ENCODE measurements around the gene CLCN6. TPM values are rescaled to one million over a fixed set of nuclear protein-coding genes. Genes with fewer than 3 reads are reported as not detected.

Gene CLCN6
- total RNA-seq, 1 donor from 2014 or later: 8.1 TPM

DNA sequence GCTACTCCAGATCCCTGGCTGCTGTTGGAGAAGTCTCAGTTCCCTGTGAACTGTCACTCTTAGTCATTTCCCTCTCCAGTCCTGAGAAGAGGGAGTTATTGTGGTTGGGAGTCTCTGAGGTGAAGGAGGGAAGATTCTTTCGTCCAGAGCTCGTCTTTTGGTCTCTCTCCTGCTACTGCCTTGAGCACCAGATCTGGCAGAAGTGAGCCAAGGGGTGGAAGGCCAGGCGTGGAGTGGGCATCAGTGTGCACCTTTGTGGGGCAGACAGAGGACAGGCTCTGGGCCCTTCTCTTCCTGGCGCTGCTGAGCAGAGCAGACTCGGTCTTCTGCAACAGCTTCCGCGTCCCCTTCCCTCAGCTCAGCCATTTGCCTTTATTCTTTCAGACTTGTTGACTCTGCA is 19.1 kb downstream of the CLCN6 start:
- no peak for DNase-seq (ENCODE audit: low read depth, low spot score)

DNA sequence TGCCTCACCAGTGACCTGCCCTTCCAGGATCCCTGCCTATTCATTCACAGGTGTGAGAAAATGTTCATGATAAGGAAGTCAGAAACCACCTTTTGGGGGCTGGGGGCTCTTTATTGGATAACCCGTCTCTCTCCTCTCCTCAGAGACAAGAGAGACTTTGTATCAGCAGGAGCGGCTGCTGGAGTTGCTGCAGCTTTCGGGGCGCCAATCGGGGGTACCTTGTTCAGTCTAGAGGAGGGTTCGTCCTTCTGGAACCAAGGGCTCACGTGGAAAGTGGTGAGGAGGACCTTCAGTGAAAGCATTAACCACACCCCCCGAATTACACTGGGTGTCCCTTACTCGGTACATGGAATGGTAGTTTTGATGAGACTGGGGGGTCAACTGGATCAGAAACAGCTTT is 21.0 kb downstream of the CLCN6 start:
- DNase-seq (ENCODE audit: low read depth, low spot score): no peak

DNA sequence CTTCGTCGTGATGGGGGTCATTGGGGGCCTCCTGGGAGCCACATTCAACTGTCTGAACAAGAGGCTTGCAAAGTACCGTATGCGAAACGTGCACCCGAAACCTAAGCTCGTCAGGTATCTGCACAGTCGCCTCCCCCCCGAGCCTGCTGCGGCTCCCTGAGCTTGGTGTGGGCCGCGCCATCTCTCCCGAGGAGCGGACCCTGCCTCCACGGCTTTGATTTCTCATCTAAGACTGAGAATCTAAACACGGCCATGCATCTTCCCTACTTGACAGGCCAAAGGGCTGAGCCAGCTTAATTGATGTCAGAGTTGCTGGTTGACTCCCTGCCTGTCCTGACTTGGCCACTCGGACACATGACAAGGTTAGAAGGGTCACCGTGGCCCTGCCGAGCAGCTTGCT is 22.5 kb downstream of the CLCN6 start:
- DNase-seq (ENCODE audit: low read depth, low spot score): no peak

DNA sequence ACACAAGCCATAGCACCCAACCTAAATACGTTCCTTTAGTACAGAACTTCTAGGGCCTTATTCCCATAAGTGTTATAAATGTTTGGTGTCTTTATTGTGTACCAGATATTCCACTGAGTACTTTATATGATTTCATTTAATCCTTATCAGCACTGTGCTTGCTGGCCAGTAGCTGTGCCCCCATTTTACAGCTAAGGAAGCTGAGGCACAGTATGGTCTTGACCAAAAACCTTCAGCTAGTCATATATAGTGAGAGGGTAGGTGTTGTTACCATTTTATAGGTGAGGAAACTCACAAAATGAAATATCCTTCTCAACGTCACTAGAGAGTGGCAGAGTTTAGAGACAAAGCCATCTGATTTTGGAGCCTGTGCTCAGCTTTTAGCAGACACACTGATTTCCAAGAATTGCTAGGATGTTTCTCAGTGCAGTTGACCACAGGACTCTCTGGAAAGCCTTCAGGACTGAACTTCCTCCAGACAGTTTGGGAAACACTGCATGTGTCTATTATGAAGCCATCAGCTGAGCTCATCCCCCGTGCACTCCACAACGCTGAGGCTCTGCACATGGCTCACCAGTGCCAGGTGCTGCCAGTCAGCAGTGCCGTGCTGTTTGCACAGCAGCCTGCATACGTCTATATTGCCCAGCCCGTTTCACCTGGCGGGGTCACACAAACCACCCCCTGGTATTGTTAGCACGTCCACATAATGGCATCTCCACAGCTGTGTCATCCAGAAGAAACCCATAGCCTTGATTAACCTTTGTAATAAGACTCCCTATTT is 26.1 kb downstream of the CLCN6 start:
- DNase-seq (ENCODE audit: low read depth, low spot score): no peak

DNA sequence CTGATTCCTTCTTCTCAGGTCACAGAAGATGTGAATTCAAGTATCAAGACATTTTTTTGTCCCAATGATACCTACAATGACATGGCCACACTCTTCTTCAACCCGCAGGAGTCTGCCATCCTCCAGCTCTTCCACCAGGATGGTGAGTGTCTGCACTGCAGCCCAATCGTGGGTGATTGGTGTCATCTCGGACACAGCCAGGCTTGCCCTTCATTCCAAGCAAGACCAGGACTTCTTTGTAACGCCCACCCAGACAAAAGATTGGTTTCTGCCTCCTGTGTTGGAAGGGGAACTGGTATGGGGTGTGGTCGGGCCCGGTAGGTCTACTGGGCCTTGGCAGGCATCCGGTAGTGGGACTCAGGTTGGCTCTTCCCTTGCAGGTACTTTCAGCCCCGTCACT is 27.5 kb downstream of the CLCN6 start:
- DNase-seq (ENCODE audit: low read depth, low spot score): no peak

DNA sequence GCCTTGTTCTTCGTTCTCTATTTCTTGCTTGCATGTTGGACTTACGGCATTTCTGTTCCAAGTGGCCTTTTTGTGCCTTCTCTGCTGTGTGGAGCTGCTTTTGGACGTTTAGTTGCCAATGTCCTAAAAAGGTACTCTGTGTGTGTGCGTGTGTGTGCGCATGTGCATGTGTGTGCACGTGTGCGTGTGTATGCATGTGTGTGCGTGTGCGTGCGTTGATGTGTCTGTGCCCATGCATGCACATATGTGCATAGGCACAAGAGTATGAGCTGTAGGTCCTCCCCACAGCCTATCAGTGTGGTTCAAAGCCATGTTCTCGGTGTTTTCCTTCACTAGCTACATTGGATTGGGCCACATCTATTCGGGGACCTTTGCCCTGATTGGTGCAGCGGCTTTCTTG is 27.9 kb downstream of the CLCN6 start:
- DNase-seq (ENCODE audit: low read depth, low spot score): no peak

DNA sequence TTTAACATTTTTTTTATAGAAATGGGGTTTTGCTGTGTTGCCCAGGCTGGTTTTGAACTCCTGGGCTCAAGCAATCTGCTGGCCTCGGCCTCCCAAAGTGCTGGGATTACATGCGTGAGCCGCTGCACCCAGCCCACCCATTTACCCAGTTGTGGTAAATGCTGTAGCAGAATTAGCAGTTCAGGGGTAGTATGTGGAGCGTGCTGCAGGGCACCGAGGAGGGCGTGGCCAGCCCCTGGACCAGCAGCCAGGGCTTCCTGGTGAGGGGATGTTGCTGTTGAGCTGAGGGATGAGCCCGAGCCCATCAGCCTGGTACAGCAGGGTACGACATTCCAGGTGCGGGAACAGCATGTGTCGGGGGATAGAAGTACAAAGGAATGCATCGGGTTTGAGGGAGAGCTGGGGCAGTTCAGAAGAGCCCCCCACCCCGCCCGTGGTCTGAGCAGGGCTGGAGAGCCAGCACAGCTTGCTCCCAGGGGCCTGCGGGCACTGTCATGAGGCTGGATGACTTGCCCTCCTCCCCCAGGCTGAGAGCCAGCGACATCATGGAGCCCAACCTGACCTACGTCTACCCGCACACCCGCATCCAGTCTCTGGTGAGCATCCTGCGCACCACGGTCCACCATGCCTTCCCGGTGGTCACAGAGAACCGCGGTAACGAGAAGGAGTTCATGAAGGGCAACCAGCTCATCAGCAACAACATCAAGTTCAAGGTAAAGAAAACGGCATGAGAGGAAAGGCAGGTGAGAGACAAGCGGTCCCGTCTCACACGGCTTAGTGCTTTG is 29.6 kb downstream of the CLCN6 start:
- DNase-seq (ENCODE audit: low read depth, low spot score): no peak

DNA sequence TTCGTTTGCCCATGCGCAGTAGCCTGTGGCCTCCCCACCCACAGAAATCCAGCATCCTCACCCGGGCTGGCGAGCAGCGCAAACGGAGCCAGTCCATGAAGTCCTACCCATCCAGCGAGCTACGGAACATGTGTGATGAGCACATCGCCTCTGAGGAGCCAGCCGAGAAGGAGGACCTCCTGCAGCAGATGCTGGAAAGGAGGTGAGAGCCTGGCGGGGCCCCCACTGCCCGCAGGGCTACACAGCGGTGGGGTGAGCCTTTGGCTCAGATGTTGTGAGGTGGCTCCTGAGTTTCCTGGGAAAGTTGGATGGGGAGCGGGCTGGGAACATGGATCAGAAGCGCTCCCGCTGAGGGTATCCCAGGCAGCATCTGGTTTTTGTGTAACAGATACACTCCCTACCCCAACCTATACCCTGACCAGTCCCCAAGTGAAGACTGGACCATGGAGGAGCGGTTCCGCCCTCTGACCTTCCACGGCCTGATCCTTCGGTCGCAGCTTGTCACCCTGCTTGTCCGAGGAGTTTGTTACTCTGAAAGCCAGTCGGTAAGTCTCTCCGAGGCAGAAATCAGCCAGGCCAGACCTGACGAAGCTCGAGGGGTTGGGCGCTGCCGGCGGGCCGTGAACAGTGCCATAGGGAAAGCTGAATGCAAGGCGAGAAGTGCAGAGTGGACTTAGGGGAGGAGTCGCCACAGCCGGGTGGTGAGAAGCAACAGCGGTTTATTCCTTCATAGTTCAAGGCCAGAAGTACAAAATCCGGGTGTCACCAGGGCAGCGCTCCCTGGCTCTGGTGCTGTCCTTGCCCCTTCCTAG is 31.2 kb downstream of the CLCN6 start:
- no peak for DNase-seq (ENCODE audit: low read depth, low spot score)

DNA sequence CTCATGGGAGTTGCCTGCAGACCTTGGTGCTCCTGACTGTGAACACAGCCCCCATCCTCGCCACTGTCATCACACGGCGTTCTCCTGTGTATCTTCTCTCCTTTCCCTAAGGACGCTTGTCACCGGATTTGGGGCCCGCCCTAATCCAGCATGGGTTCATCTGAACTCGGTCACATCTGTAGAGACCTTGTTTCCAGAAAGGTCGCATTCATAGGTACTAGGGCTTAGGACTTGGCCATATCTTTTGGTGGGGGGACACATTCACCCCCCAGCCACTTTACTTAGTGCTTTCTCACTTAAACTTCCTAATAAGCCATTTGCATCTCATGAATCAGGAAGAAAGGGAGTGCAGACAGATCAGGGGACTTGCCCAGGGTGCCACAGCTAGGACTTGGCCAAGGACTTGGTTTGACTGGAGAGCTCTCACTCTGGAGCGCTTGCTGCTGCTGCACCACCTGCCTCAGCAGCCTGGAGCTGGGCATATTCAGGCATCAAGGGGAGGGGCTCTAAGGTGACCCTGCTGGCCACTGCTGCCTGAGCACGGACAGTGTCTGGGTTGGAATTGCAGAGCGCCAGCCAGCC is 31.9 kb downstream of the CLCN6 start:
- no peak for DNase-seq (ENCODE audit: low read depth, low spot score)

DNA sequence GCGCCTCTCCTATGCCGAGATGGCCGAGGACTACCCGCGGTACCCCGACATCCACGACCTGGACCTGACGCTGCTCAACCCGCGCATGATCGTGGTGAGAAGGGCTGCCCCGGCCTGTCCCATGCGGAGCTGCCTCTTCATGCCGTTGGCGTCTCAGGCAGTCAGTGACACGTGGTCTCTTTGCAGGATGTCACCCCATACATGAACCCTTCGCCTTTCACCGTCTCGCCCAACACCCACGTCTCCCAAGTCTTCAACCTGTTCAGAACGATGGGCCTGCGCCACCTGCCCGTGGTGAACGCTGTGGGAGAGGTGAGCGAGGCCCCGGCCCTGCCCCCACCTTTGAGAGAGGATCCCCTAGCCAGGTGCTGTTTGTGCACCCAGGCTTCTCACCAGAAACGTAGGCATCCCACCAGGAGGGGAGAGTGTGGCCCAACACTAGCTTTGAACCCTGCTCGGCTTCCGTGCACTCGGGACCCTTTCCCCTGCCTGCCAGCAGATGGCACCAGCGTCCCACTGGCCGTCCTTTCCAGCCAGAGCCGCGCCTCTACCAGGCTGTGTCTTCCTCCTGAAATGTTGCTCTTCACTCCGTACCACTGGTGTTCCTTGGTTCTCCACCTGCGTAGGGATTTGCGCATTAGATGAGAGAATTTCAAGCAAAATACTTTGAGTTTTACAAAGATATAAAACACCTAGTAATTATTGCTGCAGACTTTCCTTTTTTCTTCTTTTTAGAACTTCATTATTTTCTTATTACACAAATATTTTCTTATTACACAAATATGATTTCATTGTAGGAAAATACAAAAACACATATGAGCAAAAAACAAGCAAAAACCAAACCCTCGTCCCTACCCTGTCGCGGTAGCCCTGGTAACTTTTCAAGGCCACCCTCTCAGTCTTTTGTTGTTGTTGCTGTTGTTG is 32.6 kb downstream of the CLCN6 start:
- no peak for DNase-seq (ENCODE audit: low read depth, low spot score)

DNA sequence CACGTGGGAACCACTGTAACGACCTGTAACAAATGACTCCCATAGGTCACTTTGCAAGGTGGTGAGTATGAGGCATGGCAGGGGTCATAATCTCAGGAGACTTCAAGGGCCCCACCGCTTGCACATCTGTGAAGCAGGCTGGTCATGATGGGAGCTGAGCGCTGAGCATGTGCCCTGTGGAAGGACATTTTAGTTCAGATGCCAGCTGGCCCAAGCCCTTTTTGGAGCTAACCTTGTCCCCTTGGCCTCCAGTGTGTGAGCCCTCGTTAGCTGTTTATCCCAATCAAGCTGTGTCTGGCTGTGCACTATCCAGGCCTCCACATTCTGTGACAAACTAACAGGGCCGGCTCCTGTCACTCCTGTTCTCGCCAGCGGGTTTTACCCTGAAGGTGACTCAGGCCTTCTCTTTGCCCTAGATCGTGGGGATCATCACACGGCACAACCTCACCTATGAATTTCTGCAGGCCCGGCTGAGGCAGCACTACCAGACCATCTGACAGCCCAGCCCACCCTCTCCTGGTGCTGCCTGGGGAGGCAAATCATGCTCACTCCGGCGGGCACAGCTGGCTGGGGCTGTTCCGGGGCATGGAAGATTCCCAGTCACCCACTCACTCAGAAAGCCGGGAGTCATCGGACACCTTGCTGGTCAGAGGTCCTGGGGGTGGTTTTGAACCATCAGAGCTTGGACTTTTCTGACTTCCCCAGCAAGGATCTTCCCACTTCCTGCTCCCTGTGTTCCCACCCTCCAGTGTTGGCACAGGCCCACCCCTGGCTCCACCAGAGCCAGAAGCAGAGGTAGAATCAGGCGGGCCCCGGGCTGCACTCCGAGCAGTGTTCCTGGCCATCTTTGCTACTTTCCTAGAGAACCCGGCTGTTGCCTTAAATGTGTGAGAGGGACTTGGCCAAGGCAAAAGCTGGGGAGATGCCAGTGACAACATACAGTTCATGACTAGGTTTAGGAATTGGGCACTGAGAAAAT is 34.0 kb downstream of the CLCN6 start:
- no peak for DNase-seq (ENCODE audit: low read depth, low spot score)

DNA sequence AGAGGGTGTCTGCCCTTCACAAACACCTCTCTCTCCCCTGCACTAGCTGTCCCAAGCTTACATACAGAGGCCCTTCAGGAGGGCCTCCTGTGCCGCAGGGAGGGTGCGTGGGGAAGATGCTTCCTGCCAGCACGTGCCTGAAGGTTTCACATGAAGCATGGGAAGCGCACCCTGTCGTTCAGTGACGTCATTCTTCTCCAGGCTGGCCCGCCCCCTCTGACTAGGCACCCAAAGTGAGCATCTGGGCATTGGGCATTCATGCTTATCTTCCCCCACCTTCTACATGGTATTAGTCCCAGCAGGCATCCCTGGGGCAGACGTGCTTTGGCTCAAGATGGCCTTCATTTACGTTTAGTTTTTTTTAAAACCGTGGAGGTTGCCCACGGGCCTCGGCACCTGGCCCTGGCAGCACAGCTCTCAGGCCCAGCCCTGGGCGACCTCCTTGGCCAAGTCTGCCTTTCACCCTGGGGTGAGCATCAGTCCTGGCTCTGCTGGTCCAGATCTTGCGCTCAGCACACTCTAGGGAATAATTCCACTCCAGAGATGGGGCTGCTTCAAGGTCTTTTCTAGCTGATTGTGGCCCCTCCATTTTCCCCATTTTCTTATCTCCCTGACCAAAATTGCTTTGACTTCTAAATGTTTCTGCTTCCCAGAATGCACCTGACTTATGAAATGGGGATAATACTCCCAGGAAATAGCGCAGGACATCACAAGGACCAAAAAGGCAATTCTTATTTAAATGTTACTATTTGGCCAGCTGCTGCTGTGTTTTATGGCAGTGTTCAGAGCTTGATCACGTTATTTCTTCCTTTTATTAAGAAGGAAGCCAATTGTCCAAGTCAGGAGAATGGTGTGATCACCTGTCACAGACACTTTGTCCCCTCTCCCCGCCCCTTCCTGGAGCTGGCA is 35.5 kb downstream of the CLCN6 start:
- DNase-seq (ENCODE audit: low read depth, low spot score): no peak

DNA sequence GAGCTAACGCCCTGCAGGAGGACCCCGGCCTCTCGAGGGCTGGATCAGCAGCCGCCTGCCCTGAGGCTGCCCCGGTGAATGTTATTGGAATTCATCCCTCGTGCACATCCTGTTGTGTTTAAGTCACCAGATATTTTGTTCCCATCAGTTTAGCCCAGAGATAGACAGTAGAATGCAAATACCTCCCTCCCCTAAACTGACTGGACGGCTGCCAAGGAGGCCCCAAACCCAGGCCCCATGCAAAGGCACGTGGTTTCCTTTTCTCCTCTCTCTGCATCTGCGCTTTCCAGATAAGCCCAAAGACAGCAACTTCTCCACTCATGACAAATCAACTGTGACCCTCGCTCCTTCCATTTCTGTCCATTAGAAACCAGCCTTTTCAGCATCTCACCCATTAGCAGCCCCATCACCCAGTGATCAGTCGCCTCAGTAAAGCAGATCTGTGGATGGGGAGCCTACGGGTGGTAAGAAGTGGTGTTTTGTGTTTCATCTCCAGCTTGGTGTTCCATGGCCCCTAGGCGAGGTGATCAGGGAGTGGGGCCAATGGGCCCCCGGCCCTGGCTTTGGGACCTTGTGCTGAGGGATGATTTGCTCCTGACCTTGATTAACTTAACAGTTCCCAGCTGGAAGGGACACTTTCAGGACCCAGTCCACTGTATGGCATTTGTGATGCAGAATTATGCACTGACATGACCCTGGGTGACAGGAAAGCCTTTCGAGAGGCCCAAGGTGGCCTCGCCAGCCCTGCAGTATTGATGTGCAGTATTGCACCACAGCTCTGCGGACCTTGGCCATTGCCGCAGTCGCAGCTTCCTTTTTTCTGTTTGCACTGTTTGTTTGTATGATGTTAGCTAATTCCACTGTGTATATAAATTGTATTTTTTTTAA is 36.4 kb downstream of the CLCN6 start:
- peak; percentile 68 for DNase-seq (ENCODE audit: low read depth, low spot score)

DNA sequence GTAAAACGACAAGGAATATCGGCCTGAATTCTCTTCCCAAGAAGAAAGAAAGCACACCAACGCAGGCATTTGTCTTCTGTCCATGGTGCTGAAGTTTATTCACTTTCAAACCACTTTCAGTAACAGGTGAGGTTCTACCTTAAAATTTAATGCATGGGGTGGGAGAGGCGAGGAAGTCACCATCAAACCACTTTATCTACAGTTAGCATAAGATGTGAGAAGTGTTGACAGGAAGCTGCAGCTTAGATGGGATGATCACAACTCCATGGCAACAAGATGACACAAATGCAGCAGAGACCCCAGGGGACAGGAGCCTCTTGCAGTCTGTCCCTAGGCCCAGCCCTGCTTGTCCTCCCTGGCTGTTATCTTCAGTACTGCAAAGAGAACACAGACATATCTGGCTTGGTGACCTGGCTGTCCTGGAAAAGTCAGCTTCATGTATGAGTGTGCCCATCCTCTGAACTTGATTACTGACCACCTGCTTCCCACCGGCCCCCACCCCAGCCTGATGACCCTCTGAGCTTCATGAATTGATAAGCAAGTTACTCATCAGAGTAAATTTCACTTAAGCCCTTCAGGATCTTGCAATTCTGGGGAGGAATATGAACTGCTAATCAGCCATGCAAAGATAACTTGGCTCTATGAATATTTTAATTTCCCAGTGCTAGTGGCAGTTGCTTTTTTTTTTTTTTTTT is 39.8 kb downstream of the CLCN6 start:
- no peak for DNase-seq (ENCODE audit: low read depth, low spot score)

DNA sequence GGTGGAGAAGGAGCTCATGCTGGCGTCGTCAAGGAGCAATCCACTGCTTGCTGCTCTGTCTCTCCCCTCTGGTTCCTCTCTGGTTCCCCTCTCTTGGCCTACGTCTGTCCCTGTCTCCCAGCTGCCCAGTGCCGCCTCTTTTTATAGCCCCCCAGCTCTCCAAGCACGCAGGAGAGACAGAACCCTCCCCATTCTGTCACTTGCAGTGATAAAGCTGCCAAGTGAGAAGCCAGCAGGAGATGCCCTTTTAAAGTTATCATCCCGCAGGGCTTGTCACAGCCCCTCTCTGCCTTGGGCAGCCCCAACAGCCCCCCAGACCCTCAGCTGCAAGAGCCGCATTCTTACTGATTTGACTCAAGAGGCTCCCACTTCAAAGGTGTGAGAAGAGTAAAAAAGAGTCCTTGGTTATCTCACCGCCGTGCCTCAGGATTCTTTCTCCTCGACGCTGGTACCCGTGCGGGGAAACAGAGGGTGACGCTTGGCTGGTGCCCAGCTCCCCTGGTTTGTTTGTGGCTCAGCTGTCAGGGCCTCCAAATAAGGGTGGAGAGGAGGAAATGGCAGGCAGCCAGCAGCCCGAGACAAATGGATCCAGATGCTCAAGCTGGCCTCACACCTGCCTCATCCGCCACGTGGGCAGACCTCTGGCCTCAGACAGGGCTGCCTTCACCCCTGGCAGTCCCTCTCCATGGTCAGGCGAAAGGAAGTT is 41.8 kb downstream of the CLCN6 start, which contains the start of gene NPPA:
NPPA (minus strand) TSS at position 117 of the 706 bp plus-strand sequence; CDS start at position 18, 99 bp downstream.
- no peak for DNase-seq (ENCODE audit: low read depth, low spot score)

DNA sequence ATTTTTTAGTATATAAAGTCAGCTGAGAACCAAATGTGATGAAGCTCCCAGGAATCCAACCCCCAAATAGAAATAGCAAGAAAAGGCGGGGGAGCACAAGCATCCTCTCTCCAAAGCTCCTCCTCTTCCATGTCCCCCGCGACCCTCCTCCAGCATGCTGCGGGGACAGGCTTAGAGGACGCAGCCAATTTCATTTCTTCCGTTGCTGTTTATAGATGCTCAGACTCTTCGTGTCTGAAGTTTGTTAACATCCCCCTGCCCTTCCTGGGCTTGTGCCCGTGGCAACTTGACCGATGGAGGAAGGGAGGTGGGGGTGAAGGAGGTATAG is 42.3 kb downstream of the CLCN6 start:
- no peak for DNase-seq (ENCODE audit: low read depth, low spot score)
